MM.1S (cell line): ENCODE data around the gene GASK1A.

Source experiments
- DNase-seq: peaks from one replicate; pipeline ENCODE4 v3.0.0-alpha.2; 2015
- H2AFZ ChIP-seq: fragments of 300-600 bp; sonication (generic); 2 replicates; pipeline ENCODE4 v1.6.0; 2016; ENCODE audit warnings: antibody characterized with exemption, low read length
- H3F3A ChIP-seq: fragments of 300-600 bp; sonication (generic); 2 replicates; pipeline ENCODE4 v1.6.1; 2016; ENCODE audit warnings: mild to moderate bottlenecking, antibody characterized with exemption, low read length, moderate library complexity, mixed read lengths; ENCODE audit not compliant: insufficient read depth
- H3K27ac ChIP-seq: fragments of 300-600 bp; sonication (generic); 2 replicates; pipeline ENCODE4 v1.5.1; 2016; ENCODE audit warnings: mild to moderate bottlenecking, low read length
- H3K27me3 ChIP-seq: fragments of 300-600 bp; sonication (generic); replicated peaks from 2 replicates; pipeline ENCODE4 v1.6.0; 2016; ENCODE audit warnings: low read length; ENCODE audit not compliant: insufficient read depth
- H3K36me3 ChIP-seq: fragments of 300-600 bp; sonication (generic); replicated peaks from 2 replicates; pipeline ENCODE4 v1.6.1; 2016; ENCODE audit warnings: mild to moderate bottlenecking, low read length, mixed read lengths; ENCODE audit not compliant: insufficient read depth
- H3K4me1 ChIP-seq: fragments of 300-600 bp; sonication (generic); 2 replicates; pipeline ENCODE4 v1.6.1; 2016; ENCODE audit warnings: low read length, mixed read lengths
- H3K4me2 ChIP-seq: fragments of 300-600 bp; sonication (generic); 2 replicates; pipeline ENCODE4 v1.6.0; 2016; ENCODE audit warnings: low read depth, low read length
- H3K4me3 ChIP-seq: fragments of 300-600 bp; sonication (generic); 2 replicates; pipeline ENCODE4 v1.5.1; 2016; ENCODE audit warnings: low read length, mixed read lengths
- H3K79me2 ChIP-seq: fragments of 300-600 bp; sonication (generic); 2 replicates; pipeline ENCODE4 v1.6.1; 2016; ENCODE audit warnings: mixed run types, low read length, mixed read lengths
- H3K9ac ChIP-seq: fragments of 300-600 bp; sonication (generic); 2 replicates; pipeline ENCODE4 v1.6.1; 2016; ENCODE audit warnings: low read length, mixed read lengths
- H3K9me2 ChIP-seq: fragments of 300-600 bp; sonication (generic); replicated peaks from 2 replicates; pipeline ENCODE4 v1.6.1; 2016; ENCODE audit warnings: mild to moderate bottlenecking, low read length, mixed read lengths; ENCODE audit not compliant: insufficient read depth
- H3K9me3 ChIP-seq: fragments of 300-600 bp; sonication (generic); replicated peaks from 2 replicates; pipeline ENCODE4 v1.6.1; 2016; ENCODE audit warnings: mild to moderate bottlenecking, low read length, mixed read lengths; ENCODE audit not compliant: insufficient read depth
- H4K20me1 ChIP-seq: fragments of 300-600 bp; sonication (generic); 2 replicates; pipeline ENCODE4 v1.6.1; 2016; ENCODE audit warnings: mild to moderate bottlenecking, low read length, moderate library complexity, mixed read lengths; ENCODE audit not compliant: insufficient read depth
- CTCF ChIP-seq: fragments of 300-600 bp; sonication (generic); IDR thresholded peaks from 2 replicates; pipeline ENCODE4 v1.5.1; 2016; ENCODE audit warnings: antibody characterized with exemption, low read length, mixed read lengths
- EZH2 ChIP-seq: fragments of 300-600 bp; sonication (generic); optimal IDR thresholded peaks from 2 replicates; pipeline ENCODE3; 2017; ENCODE audit warnings: low read depth, mild to moderate bottlenecking, antibody characterized with exemption, low read length, mixed read lengths
- EZH2phosphoT487 ChIP-seq: fragments of 300-600 bp; sonication (generic); IDR thresholded peaks from 2 replicates; pipeline ENCODE4 v1.6.1; 2018; ENCODE audit warnings: antibody characterized with exemption, low read length

GASK1A gene

GRCh38 chr3:42975456-42975855 is 3.7 kb upstream of the GASK1A start:
- no peaks in the 10 kb centered on the region for H3K9me2 ChIP-seq
- no peak overlapping the region for H2AFZ ChIP-seq
- no peak overlapping the region for H3K4me2 ChIP-seq
- 0 out of 2 replicates have a peak, but pooled peaks cover 6% of the 10 kb centered on the region for H3K27me3 ChIP-seq
- H3F3A ChIP-seq: no peaks in the 10 kb centered on the region
- no peaks in the 10 kb centered on the region for H3K79me2 ChIP-seq
- no peak overlapping the region for H3K27ac ChIP-seq
- TF ChIP-seq EZH2: no peak
- TF ChIP-seq EZH2phosphoT487: no peak
- no peak for TF ChIP-seq CTCF
- no peaks in the 10 kb centered on the region for H3K9me3 ChIP-seq
- no peaks in the 10 kb centered on the region for H3K4me1 ChIP-seq
- no peak overlapping the region for H3K4me3 ChIP-seq
- H3K9ac ChIP-seq: no peak overlapping the region
- H4K20me1 ChIP-seq: no peaks in the 10 kb centered on the region
- DNase-seq: no peak
- no peaks in the 10 kb centered on the region for H3K36me3 ChIP-seq

GRCh38 chr3:42975955-42976354 is 3.2 kb upstream of the GASK1A start:
- 0 out of 2 replicates have a peak, but pooled peaks cover 6% of the 10 kb centered on the region for H3K27me3 ChIP-seq
- TF ChIP-seq EZH2 (no peak), EZH2phosphoT487 (no peak), CTCF (no peak)

GRCh38 chr3:42980209-42980608 is 1.1 kb downstream of the GASK1A start:
- Histone ChIP-seq H3K79me2 (no peaks in the 10 kb centered on the region), H3K9me3 (no peaks in the 10 kb centered on the region), H4K20me1 (no peaks in the 10 kb centered on the region), H3F3A (no peaks in the 10 kb centered on the region), H3K4me2 (peak overlapping the region; percentile 64; the same call in 1 of the 2 replicates), H3K4me1 (no peaks in the 10 kb centered on the region), H3K9me2 (no peaks in the 10 kb centered on the region), H3K27ac (no peak overlapping the region), H2AFZ (no peak overlapping the region), H3K9ac (no peak overlapping the region), H3K4me3 (no peak overlapping the region), H3K27me3 (0 out of 2 replicates have a peak, but pooled peaks cover 6% of the 10 kb centered on the region), H3K36me3 (no peaks in the 10 kb centered on the region)
- TF ChIP-seq CTCF (no peak), EZH2phosphoT487 (no peak), EZH2 (no peak)
- DNase-seq: no peak

More at GRCh38 chr3:42975955-42976354, 3.2 kb upstream of the GASK1A start:
- Histone ChIP-seq H4K20me1 (no peaks in the 10 kb centered on the region), H3K27ac (no peak overlapping the region), H3K4me1 (no peaks in the 10 kb centered on the region), H3K79me2 (no peaks in the 10 kb centered on the region), H2AFZ (no peak overlapping the region), H3K9me2 (no peaks in the 10 kb centered on the region), H3K9ac (no peak overlapping the region), H3F3A (no peaks in the 10 kb centered on the region), H3K4me2 (no peak overlapping the region), H3K4me3 (no peak overlapping the region), H3K9me3 (no peaks in the 10 kb centered on the region), H3K36me3 (no peaks in the 10 kb centered on the region)
- DNase-seq: no peak
